Femur (tissue), 1 donor: Measurements from ENCODE around the gene BMP8A.

Experiments used
- DNase-seq: peaks from one replicate; pipeline ENCODE4 v3.0.0-alpha.2; 2017

The BMP8A gene

GRCh38 chr1:39573736-39574624, 82.5 kb downstream of the BMP8A start:
- DNase-seq = no peak

- DNase-seq = peak; percentile 40
Measured at GRCh38 chr1:39574646-39575045, 83.2 kb downstream of the BMP8A start.
